Endothelial cell of umbilical vein (primary cell): ENCODE measurements around the gene NACA2. TPM values are rescaled to one million over a fixed set of nuclear protein-coding genes. Genes with fewer than 3 reads are reported as not detected.

Source experiments
- BruUV-seq: library from RNA; stranded (reverse); fragments of 400-500 nt; replicated peaks from 2 replicates; lab custom pipeline; 2021; lab: Mats Ljungman, UMichigan
- CTCF ChIA-PET: fragments of 300-600, 350-600 bp; sonication (Branson Sonifier 250); formaldehyde crosslinking; loops from one replicate; lab custom pipeline; 2021; ENCODE audit warnings: antibody characterized with exemption, inconsistent platforms; lab: Charles Lee
- POLR2A ChIA-PET: fragments of 300-600, 350-600 bp; sonication (Branson Sonifier 250); formaldehyde crosslinking; loops from one replicate; lab custom pipeline; 2021; ENCODE audit warnings: antibody characterized with exemption, inconsistent platforms; lab: Charles Lee
- DNase-seq: peaks from one replicate; pipeline ENCODE4 v3.0.0-alpha.2; 2011; ENCODE audit warnings: low read depth, low spot score
- FAIRE-seq: peaks from 2 replicates; lab custom pipeline; 2011; peaks lifted over from hg19 to GRCh38; lab: Jason Lieb, UNC
- H2AFZ ChIP-seq: 2 replicates; pipeline ENCODE4 v1.6.0; 2012; ENCODE audit warnings: low read depth, low read length, control low read depth, inconsistent platforms
- H3K27ac ChIP-seq: 2 replicates; pipeline ENCODE4 v1.5.1; 2011; ENCODE audit warnings: low read depth, mild to moderate bottlenecking, control low read depth, low read length, moderate library complexity; ENCODE audit not compliant: insufficient read depth
- H3K27me3 ChIP-seq, 2 experiments: 2 replicates each; pipeline versions ENCODE4 v1.6.0 to v1.6.1; 2011; ENCODE audit warnings: low read length in 2 of 2, mixed read lengths in 1 of 2; ENCODE audit not compliant: control insufficient read depth in 2 of 2, insufficient read depth in 2 of 2
- H3K36me3 ChIP-seq, 2 experiments: 2 replicates in 1 of 2; 3 replicates in 1 of 2; pipeline ENCODE4 v1.5.1; 2011; ENCODE audit warnings: low read length in 2 of 2, mild to moderate bottlenecking in 1 of 2, moderate library complexity in 1 of 2; ENCODE audit not compliant: control insufficient read depth in 2 of 2, insufficient read depth in 2 of 2; ENCODE audit errors: extremely low read depth in 1 of 2
- H3K4me1 ChIP-seq: 3 replicates; pipeline ENCODE4 v1.5.1; 2011; ENCODE audit warnings: mild to moderate bottlenecking, low read length; ENCODE audit not compliant: control insufficient read depth, insufficient read depth; ENCODE audit errors: extremely low read depth
- H3K4me2 ChIP-seq: 2 replicates; pipeline ENCODE4 v1.6.1; 2011; ENCODE audit warnings: low read length, control low read depth, mixed read lengths; ENCODE audit not compliant: insufficient read depth
- H3K4me3 ChIP-seq, 3 experiments: fragments of 200-600 bp in 1 of 3; sonication (generic), shearing (Covaris generic) in 1 of 3; replicated peaks in 1 of 3; 2 replicates each; pipeline ENCODE4 v1.5.1; 2011 to 2016; ENCODE audit warnings: control low read depth in 3 of 3, low read length in 3 of 3, mild to moderate bottlenecking in 2 of 3, inconsistent platforms in 1 of 3, low read depth in 1 of 3, moderate library complexity in 1 of 3; ENCODE audit not compliant: insufficient read depth in 1 of 3
- H3K79me2 ChIP-seq: 2 replicates; pipeline ENCODE4 v1.6.0; 2012; ENCODE audit warnings: low read length, inconsistent platforms; ENCODE audit not compliant: control insufficient read depth, insufficient read depth
- H3K9ac ChIP-seq: replicated peaks from 2 replicates; pipeline ENCODE3; 2011; ENCODE audit warnings: low read length, control low read depth; ENCODE audit not compliant: insufficient read depth; ENCODE audit errors: extremely low read depth
- H3K9me1 ChIP-seq: replicated peaks from 3 replicates; pipeline ENCODE4 v1.6.0; 2011; ENCODE audit warnings: mild to moderate bottlenecking, low read length; ENCODE audit not compliant: control insufficient read depth, insufficient read depth; ENCODE audit errors: extremely low read depth
- H3K9me3 ChIP-seq: replicated peaks from 2 replicates; pipeline ENCODE4 v1.5.1; 2012; ENCODE audit warnings: low read length, inconsistent platforms; ENCODE audit not compliant: control insufficient read depth, insufficient read depth
- H4K20me1 ChIP-seq: replicated peaks from 2 replicates; pipeline ENCODE3; 2011; ENCODE audit warnings: mild to moderate bottlenecking, low read length; ENCODE audit not compliant: control insufficient read depth, insufficient read depth; ENCODE audit errors: extremely low read depth
- CTCF ChIP-seq, 2 donors: IDR thresholded peaks; 1 replicate in 1 of 2; 2 replicates in 1 of 2; pipeline ENCODE4 v1.5.1; 2011; ENCODE audit warnings: low read length in 2 of 2, mild to moderate bottlenecking in 2 of 2, moderate library complexity in 2 of 2, control low read depth in 1 of 2, inconsistent platforms in 1 of 2, low read depth in 1 of 2; ENCODE audit not compliant: insufficient read depth in 1 of 2; ENCODE audit errors: extremely low read depth in 1 of 2
- EZH2 ChIP-seq: IDR thresholded peaks from 2 replicates; pipeline ENCODE4 v1.6.1; 2012; ENCODE audit warnings: borderline replicate concordance, low read depth, mild to moderate bottlenecking, moderate library complexity, low read length, inconsistent platforms; ENCODE audit not compliant: severe bottlenecking
- FOS ChIP-seq: IDR thresholded peaks from 2 replicates; pipeline ENCODE4 v1.6.1; 2011; ENCODE audit warnings: mild to moderate bottlenecking, low read length, moderate library complexity, borderline replicate concordance; ENCODE audit not compliant: insufficient read depth
- GATA2 ChIP-seq: IDR thresholded peaks from 2 replicates; pipeline ENCODE4 v1.7.0; 2011; ENCODE audit warnings: low read depth, mild to moderate bottlenecking, moderate library complexity, mixed read lengths, low read length; ENCODE audit not compliant: insufficient read length, insufficient read depth
- JUN ChIP-seq: IDR thresholded peaks from 2 replicates; pipeline ENCODE4 v1.6.1; 2011; ENCODE audit warnings: borderline replicate concordance, low read depth; ENCODE audit not compliant: insufficient read length, insufficient read depth
- MAX ChIP-seq: IDR thresholded peaks from 2 replicates; pipeline ENCODE4 v1.6.1; 2011; ENCODE audit not compliant: insufficient read depth, insufficient read length
- MYC ChIP-seq: IDR thresholded peaks from one replicate; pipeline ENCODE4 v1.6.1; 2011; ENCODE audit warnings: mild to moderate bottlenecking, low read depth, low read length
- POLR2A ChIP-seq: IDR thresholded peaks from 2 replicates; pipeline ENCODE4 v1.6.1; 2012; ENCODE audit warnings: low read depth, mild to moderate bottlenecking, control low read depth, low read length
- POLR2AphosphoS5 ChIP-seq: IDR thresholded peaks from 2 replicates; pipeline ENCODE4 v1.6.1; 2012; ENCODE audit warnings: low read depth, mild to moderate bottlenecking, control low read depth, low read length, moderate library complexity; ENCODE audit not compliant: insufficient read depth
- dilution Hi-C: fragments of 300-500 bp; cut with MboI; formaldehyde crosslinking; loops from one replicate; pipeline ENCODE4 v1.15.0; 2019; ENCODE audit warnings: low sequenced_read_pairs; ENCODE audit not compliant: extremely low pct_ligation_motif_present
- intact Hi-C: fragments of 100-400 bp; cut with micrococcal nuclease; formaldehyde crosslinking; loops from one replicate; pipeline ENCODE4 v1.10.0; 2022
- polyA plus RNA-seq, 4 experiments: library from polyadenylated mRNA; depleted of rRNA in 3 of 4; stranded (reverse) in 3 of 4; unstranded in 1 of 4; fragments of >200 nt; gene quantifications; 2 replicates each; pipeline versions ENCODE4 v1.2.1 to v1.2.3, GENCODE V29; 2011 to 2012; ENCODE audit warnings: missing spikeins in 1 of 4
- total RNA-seq: library from RNA; stranded (reverse); gene quantifications from 2 replicates; pipeline ENCODE4 v1.2.3, GENCODE V29; 2021

The NACA2 gene
- total and polyA plus RNA-seq, 2 donors (not counting 3 experiments of a cell fraction or from before 2014, with no cell fraction given) = not detected

- Histone ChIP-seq H3K79me2 (no peaks in the 10 kb centered on the region), H3K4me1 (no peaks in the 10 kb centered on the region), H3K27me3 (peaks cover 9 to 22% of the 10 kb centered on the region in 2 experiments), H2AFZ (no peak overlapping the region), H3K9ac (no peak overlapping the region), H4K20me1 (no peaks in the 10 kb centered on the region), H3K9me3 (no peaks in the 10 kb centered on the region), H3K27ac (no peak overlapping the region), H3K4me2 (no peak overlapping the region), H3K36me3 (no peaks in the 10 kb centered on the region), H3K4me3 (no peak overlapping the region), H3K9me1 (no peaks in the 10 kb centered on the region)
- TF ChIP-seq JUN = no peak
- no peak for TF ChIP-seq MYC
- no peak for TF ChIP-seq POLR2AphosphoS5
- FAIRE-seq = no peak
- BruUV-seq = no TSS peak
- intact Hi-C loops = no loop called here
- CTCF ChIA-PET = interaction anchor here (0.7 to 6.6 kb wide), 9 partner anchors 10 to 613 kb away, joined by 3 to 87 read pairs (median 3); no protein-coding TSS in a partner anchor
- POLR2A ChIA-PET = interaction anchor here (0.7 kb wide), 1 partner anchor 172 kb away, joined by 3 read pairs; no protein-coding TSS in a partner anchor
- dilution Hi-C loops = no loop called here
- DNase-seq = no peak
Observed at GRCh38 chr17:61584866-61585265, 6.2 kb downstream of the NACA2 start.

- no TSS peak for BruUV-seq
- no peak overlapping the region for H3K4me3 ChIP-seq
- intact Hi-C loops (no loop called here), dilution Hi-C loops (no loop called here)
- no peak overlapping the region for H2AFZ ChIP-seq
- H3K9me1 ChIP-seq = no peaks in the 10 kb centered on the region
- no peaks in the 10 kb centered on the region for H4K20me1 ChIP-seq
- no peak overlapping the region for H3K27ac ChIP-seq
- ChIA-PET POLR2A (interaction anchor here (0.7 kb wide), 1 partner anchor 172 kb away, joined by 3 read pairs; no protein-coding TSS in a partner anchor), CTCF (interaction anchor here (0.7 to 6.6 kb wide), 8 partner anchors 10 to 613 kb away, joined by 3 to 87 read pairs (median 4); no protein-coding TSS in a partner anchor)
- H3K4me2 ChIP-seq = no peak overlapping the region
- FAIRE-seq (no peak), DNase-seq (no peak)
- peaks cover 11 to 28% of the 10 kb centered on the region in 2 experiments for H3K27me3 ChIP-seq
- H3K4me1 ChIP-seq = no peaks in the 10 kb centered on the region
- H3K79me2 ChIP-seq = no peaks in the 10 kb centered on the region
- no peak overlapping the region for H3K9ac ChIP-seq
- H3K9me3 ChIP-seq = no peaks in the 10 kb centered on the region
- TF ChIP-seq MYC = no peak
- no peak for TF ChIP-seq POLR2A
- no peak for TF ChIP-seq JUN
- no peak for TF ChIP-seq FOS
- no peak for TF ChIP-seq POLR2AphosphoS5
- TF ChIP-seq MAX = no peak
- no peak for TF ChIP-seq GATA2
- no peak for TF ChIP-seq CTCF (IDR thresholded peaks at IDR 0.05; ENCODE audit: extremely low read depth in 1 of 2, insufficient read depth in 1 of 2, low read depth in 1 of 2, low read length in 2 of 2)
- no peak for TF ChIP-seq EZH2
- no peaks in the 10 kb centered on the region for H3K36me3 ChIP-seq
Observed at GRCh38 chr17:61584266-61584665, 6.8 kb downstream of the NACA2 start.
